ENCODE results near the gene EFR3B.

DNA sequence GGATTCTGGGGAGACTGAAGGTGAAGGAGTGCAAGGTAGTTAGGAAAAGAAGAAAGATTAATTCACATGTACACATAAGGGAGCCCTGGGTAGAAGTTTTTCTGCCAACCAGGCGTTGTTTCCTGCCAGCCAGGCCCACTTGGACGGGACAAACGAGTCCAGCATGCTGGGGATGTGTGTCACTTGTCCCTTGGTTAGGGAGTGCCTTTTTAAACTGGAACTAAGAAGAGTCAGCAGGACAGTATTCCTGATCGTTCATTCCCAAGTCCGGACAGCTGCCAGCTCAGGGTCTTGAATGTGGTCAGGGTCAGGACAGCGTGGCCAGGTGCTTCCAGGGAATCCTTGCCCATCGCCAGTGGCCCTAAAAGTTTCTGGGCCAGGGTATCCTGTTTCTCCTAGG lies 83.3 kb downstream of the EFR3B start:
- TF ChIP-seq ESRRG (CRISPR knock-in tag; IDR thresholded peaks at IDR 0.05) (no peak), ZFP3 (CRISPR knock-in tag; IDR thresholded peaks at IDR 0.05) (no peak), SNAI2 (CRISPR knock-in tag; IDR thresholded peaks at IDR 0.05) (no peak)

Data from SK-N-SH treated with all-trans-retinoic acid at 6 μM for 48 hours (cell line).